Cardiac muscle cell (in vitro differentiated cells and primary cell): ENCODE measurements around the gene DDX60. TPM values are rescaled to one million over a fixed set of nuclear protein-coding genes. Genes with fewer than 3 reads are reported as not detected.

Source experiments
- DNase-seq, 2 donors: peaks; one replicate each; pipeline versions ENCODE4 v3.0.0 to v3.0.0-alpha.2; 2010 to 2017; ENCODE audit warnings: low read depth in 1 of 2, low spot score in 1 of 2
- H3K27ac ChIP-seq: fragments of 200-600 bp; sonication (generic); 2 replicates; pipeline ENCODE4 v1.5.1; 2016
- H3K27me3 ChIP-seq: fragments of 200-600 bp; sonication (generic); 2 replicates; pipeline ENCODE4 v1.6.0; 2016; ENCODE audit warnings: control low read depth
- H3K36me3 ChIP-seq: fragments of 200-600 bp; sonication (generic); 2 replicates; pipeline ENCODE4 v1.5.1; 2016; ENCODE audit warnings: control low read depth
- H3K4me1 ChIP-seq: fragments of 200-600 bp; sonication (generic); 2 replicates; pipeline ENCODE4 v1.8.1; 2017; ENCODE audit warnings: low read depth, mild to moderate bottlenecking, mixed run types
- H3K4me3 ChIP-seq: fragments of 200-600 bp; sonication (generic); 2 replicates; pipeline ENCODE4 v1.5.1; 2016; ENCODE audit warnings: mild to moderate bottlenecking
- H3K9me3 ChIP-seq: fragments of 200-600 bp; sonication (generic); 2 replicates; pipeline ENCODE4 v1.5.1; 2017; ENCODE audit warnings: low read depth, mild to moderate bottlenecking, control low read depth
- polyA plus RNA-seq: library from polyadenylated mRNA; unstranded; fragments of >200 nt; fragmentation: Nextera tagmentation; extraction: Ambion mirVana; gene quantifications from 2 replicates; pipeline ENCODE4 v1.2.1, GENCODE V29; 2016
- total RNA-seq: library from RNA; depleted of rRNA; stranded (reverse); fragments of >200 nt; gene quantifications from 2 replicates; pipeline ENCODE4 v1.2.3, GENCODE V29; 2016
- TF ChIP-seq, protein P1 (sequence below): IDR thresholded peaks from 2 replicates; pipeline ENCODE4 v1.5.1; 2012; ENCODE audit warnings: low read depth, mild to moderate bottlenecking, low read length

DDX60 gene, protein sequence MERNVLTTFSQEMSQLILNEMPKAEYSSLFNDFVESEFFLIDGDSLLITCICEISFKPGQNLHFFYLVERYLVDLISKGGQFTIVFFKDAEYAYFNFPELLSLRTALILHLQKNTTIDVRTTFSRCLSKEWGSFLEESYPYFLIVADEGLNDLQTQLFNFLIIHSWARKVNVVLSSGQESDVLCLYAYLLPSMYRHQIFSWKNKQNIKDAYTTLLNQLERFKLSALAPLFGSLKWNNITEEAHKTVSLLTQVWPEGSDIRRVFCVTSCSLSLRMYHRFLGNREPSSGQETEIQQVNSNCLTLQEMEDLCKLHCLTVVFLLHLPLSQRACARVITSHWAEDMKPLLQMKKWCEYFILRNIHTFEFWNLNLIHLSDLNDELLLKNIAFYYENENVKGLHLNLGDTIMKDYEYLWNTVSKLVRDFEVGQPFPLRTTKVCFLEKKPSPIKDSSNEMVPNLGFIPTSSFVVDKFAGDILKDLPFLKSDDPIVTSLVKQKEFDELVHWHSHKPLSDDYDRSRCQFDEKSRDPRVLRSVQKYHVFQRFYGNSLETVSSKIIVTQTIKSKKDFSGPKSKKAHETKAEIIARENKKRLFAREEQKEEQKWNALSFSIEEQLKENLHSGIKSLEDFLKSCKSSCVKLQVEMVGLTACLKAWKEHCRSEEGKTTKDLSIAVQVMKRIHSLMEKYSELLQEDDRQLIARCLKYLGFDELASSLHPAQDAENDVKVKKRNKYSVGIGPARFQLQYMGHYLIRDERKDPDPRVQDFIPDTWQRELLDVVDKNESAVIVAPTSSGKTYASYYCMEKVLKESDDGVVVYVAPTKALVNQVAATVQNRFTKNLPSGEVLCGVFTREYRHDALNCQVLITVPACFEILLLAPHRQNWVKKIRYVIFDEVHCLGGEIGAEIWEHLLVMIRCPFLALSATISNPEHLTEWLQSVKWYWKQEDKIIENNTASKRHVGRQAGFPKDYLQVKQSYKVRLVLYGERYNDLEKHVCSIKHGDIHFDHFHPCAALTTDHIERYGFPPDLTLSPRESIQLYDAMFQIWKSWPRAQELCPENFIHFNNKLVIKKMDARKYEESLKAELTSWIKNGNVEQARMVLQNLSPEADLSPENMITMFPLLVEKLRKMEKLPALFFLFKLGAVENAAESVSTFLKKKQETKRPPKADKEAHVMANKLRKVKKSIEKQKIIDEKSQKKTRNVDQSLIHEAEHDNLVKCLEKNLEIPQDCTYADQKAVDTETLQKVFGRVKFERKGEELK (N-terminal part only)
- total RNA-seq (4.8 and 5.8 TPM in 2 replicates), polyA plus RNA-seq (0.36 and 1.8 TPM in 2 replicates)

DNA sequence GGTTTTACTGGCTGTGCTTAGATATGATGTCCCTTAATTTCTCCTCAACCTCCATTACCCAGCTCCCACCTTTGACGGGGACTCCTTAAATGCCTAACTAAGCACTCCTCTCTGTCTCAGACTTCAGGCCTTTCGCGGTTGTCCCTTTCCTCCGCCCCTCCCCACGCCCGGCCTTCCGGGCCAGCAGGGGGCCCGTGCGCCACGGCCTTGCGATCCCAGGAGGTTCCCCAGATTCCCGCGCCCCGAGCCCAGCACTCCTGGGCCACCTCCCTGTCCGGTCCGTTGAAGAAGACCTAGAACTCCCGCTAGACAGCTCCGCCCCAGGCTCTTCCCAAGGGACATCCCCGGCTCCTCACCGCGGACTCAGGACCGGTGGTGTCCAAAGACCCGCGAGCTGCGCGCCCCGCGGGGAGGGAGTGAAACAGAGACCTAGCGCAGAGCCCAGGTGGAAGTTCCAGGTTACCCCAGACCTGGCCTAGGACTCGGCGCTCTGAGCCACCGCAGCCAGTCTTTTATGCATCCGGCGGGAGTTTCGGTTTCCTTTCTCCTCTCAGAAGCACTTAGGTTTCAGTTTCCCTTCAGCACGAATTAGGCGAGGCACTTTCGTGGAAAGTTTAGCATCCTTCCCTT lies at the start of gene DDX60:
Gene DDX60, minus strand, starts transcription at position 487 of the 630 bp plus-strand sequence. CDS start 7,493 bp downstream, outside the sequence.
- H3K9me3 ChIP-seq: no peaks in the 10 kb centered on the region
- H3K27me3 ChIP-seq: no peaks in the 10 kb centered on the region
- TF ChIP-seq, protein P1, sequence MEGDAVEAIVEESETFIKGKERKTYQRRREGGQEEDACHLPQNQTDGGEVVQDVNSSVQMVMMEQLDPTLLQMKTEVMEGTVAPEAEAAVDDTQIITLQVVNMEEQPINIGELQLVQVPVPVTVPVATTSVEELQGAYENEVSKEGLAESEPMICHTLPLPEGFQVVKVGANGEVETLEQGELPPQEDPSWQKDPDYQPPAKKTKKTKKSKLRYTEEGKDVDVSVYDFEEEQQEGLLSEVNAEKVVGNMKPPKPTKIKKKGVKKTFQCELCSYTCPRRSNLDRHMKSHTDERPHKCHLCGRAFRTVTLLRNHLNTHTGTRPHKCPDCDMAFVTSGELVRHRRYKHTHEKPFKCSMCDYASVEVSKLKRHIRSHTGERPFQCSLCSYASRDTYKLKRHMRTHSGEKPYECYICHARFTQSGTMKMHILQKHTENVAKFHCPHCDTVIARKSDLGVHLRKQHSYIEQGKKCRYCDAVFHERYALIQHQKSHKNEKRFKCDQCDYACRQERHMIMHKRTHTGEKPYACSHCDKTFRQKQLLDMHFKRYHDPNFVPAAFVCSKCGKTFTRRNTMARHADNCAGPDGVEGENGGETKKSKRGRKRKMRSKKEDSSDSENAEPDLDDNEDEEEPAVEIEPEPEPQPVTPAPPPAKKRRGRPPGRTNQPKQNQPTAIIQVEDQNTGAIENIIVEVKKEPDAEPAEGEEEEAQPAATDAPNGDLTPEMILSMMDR: peak; percentile 64
- H3K4me3 ChIP-seq: peak within 1 kb of the TSS; percentile 64
- no peaks in the 10 kb centered on the region for H3K36me3 ChIP-seq
- DNase-seq: peak; percentile 64 to 80
- H3K27ac ChIP-seq: peak within 1 kb of the TSS; percentile 46
- H3K4me1 ChIP-seq: peaks cover 5% of the 10 kb centered on the region

DNA sequence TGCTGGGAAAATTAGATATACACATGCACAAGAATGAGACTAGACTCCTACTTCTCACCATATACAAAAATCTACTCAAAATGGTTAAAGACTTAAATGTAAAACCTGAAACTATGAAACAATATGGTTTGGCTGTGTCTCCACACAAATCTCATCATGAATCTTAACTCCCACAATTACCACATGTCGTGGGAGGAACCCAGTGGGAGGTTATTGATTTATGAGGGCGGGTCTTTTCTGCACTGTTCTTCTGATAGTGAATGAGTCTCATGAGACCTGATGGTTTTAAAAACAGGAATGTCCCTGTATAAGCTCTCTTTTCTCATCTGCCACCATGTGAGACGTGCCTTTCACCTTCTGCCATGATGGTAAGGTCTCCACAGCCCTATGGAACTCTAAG lies 48.5 kb upstream of the DDX60 start:
- Histone ChIP-seq H3K4me1 (no peaks in the 10 kb centered on the region), H3K4me3 (no peak overlapping the region), H3K27me3 (no peaks in the 10 kb centered on the region), H3K9me3 (no peaks in the 10 kb centered on the region), H3K36me3 (no peaks in the 10 kb centered on the region), H3K27ac (no peak overlapping the region)
- no peak for DNase-seq
- TF ChIP-seq, protein P1: no peak

DNA sequence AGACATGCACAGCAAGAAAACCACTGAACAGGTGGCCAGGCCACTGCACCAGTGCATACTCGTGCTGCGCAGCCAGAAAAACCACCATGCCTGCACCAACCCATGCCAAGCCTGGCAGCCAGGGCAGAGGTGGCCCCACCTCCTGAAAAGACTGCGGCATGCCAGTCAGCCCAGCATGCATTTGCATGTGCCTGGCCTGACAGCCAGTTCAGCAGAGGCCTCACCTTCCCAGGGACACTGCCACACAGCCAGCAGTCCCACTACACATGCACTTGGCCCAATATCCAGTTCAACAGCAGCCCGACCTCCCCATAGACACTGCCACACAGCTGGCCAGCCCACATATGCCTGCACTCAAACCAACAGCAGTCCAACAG lies 43.5 kb upstream of the DDX60 start:
- no peaks in the 10 kb centered on the region for H3K36me3 ChIP-seq
- no peaks in the 10 kb centered on the region for H3K27me3 ChIP-seq
- no peak for DNase-seq
- H3K27ac ChIP-seq: no peak overlapping the region
- no peaks in the 10 kb centered on the region for H3K4me1 ChIP-seq
- H3K9me3 ChIP-seq: no peaks in the 10 kb centered on the region
- no peak overlapping the region for H3K4me3 ChIP-seq
- TF ChIP-seq, protein P1: no peak

DNA sequence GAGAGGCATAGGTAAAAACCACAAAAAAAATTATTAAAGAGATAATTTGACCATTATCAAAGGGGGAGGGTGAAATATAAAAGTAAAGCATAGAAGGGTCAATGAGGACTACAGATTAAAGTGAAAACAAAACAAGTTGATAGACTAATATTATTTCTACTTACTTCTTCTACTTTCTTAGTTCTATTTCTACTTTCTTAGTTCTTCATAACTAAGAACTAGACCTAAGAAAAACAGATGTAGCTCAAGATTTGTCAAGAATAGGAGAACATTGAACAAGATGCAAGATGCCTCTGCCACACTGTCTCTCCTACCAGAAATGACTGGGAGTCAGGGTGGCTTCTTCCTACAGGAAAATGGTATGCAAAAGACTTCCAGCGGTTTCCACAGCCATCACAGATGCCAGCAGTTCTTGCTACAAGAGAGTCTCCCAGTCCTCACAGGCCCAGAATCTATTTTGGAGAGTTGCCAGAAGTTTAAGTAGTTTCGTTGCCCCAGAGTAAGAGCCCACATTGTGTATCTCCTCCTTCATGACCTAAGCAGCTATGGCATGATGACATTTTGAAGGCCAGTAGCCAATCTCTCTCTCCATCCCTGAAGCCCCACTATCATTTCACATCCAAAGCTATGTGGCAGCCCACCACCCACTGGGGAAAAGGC lies 42.9 kb upstream of the DDX60 start:
- no peaks in the 10 kb centered on the region for H3K27me3 ChIP-seq
- no peaks in the 10 kb centered on the region for H3K4me1 ChIP-seq
- TF ChIP-seq, protein P1: no peak
- no peaks in the 10 kb centered on the region for H3K9me3 ChIP-seq
- no peak for DNase-seq
- H3K4me3 ChIP-seq: no peak overlapping the region
- H3K27ac ChIP-seq: no peak overlapping the region
- H3K36me3 ChIP-seq: no peaks in the 10 kb centered on the region
